Colonic mucosa (tissue), 4 donors: ENCODE results near the gene BBX. TPM values are rescaled to one million over a fixed set of nuclear protein-coding genes. Genes with fewer than 3 reads are reported as not detected.

Experiments used
- DNase-seq: peaks from one replicate; pipeline ENCODE4 v3.0.0-alpha.2; 2020
- H3K27ac ChIP-seq: fragments of 200-600 bp; one replicate; pipeline ENCODE4 v1.8.0; 2021
- H3K27me3 ChIP-seq: fragments of 200-600 bp; one replicate; pipeline ENCODE4 v1.8.0; 2021
- H3K36me3 ChIP-seq: fragments of 200-600 bp; one replicate; pipeline ENCODE4 v1.8.0; 2021
- H3K4me1 ChIP-seq: fragments of 200-600 bp; one replicate; pipeline ENCODE4 v1.8.0; 2021; ENCODE audit warnings: mild to moderate bottlenecking
- H3K4me3 ChIP-seq: fragments of 200-600 bp; one replicate; pipeline ENCODE4 v1.8.0; 2021
- H3K9ac ChIP-seq, 2 donors: one replicate each; pipeline ENCODE4 v1.7.0; 2013; ENCODE audit warnings: control low read depth in 2 of 2, low read depth in 2 of 2, low read length in 2 of 2
- H3K9me3 ChIP-seq: fragments of 200-600 bp; one replicate; pipeline ENCODE4 v1.8.0; 2021
- intact Hi-C: fragments of 100-400 bp; cut with DNase I; formaldehyde crosslinking; loops from one replicate; pipeline ENCODE4 v1.14.1; 2022
- total RNA-seq, 2 donors: library from RNA; stranded (reverse); fragmentation: NEBNext Ultra II Directional in 1 of 2; extraction: Animal tissue kit (Norgen Biotek cat#: 25700) in 1 of 2; gene quantifications; one replicate each; pipeline ENCODE4 v1.2.1, GENCODE V29; 2021
- TF ChIP-seq, protein P1 (sequence below): fragments of 200-600 bp; IDR thresholded peaks from one replicate; pipeline ENCODE4 v1.8.0; 2022; ENCODE audit warnings: antibody characterized with exemption, mild to moderate bottlenecking
- donor health status: healthy.
- donor health status: DM: no; HTN: no; CAD: no.
- donor health status: DM: no; HTN: no; CAD: no.

Gene BBX
- total RNA-seq, 2 donors from 2014 or later, result 21.5 to 44.3 TPM

DNA sequence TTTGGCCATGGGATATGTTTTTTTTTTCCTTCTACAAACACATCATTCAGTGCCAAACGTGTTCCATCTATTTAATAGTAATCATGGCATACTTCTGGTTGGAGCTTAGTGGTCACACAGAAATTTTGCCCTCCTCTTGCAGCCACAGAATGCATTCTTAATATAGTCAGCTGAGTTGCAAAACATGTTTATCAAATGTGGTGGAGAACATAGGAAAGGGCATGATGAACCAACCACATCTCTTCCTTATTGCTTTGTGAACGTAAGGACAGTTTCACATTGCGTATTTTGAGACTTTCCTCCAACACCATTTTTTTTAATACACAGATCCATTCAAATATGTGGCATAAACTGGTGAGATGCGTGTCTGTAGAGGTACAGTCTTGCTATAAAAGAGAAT, 106.8 kb downstream of the BBX start:
- Histone ChIP-seq H3K27me3 (no peaks in the 10 kb centered on the region), H3K4me1 (no peaks in the 10 kb centered on the region), H3K27ac (no peak overlapping the region), H3K9me3 (no peaks in the 10 kb centered on the region), H3K36me3 (no peaks in the 10 kb centered on the region), H3K9ac (no peak overlapping the region), H3K4me3 (no peak overlapping the region)
- DNase-seq, result no peak
- intact Hi-C loops, result no loop called here
- TF ChIP-seq, protein P1, sequence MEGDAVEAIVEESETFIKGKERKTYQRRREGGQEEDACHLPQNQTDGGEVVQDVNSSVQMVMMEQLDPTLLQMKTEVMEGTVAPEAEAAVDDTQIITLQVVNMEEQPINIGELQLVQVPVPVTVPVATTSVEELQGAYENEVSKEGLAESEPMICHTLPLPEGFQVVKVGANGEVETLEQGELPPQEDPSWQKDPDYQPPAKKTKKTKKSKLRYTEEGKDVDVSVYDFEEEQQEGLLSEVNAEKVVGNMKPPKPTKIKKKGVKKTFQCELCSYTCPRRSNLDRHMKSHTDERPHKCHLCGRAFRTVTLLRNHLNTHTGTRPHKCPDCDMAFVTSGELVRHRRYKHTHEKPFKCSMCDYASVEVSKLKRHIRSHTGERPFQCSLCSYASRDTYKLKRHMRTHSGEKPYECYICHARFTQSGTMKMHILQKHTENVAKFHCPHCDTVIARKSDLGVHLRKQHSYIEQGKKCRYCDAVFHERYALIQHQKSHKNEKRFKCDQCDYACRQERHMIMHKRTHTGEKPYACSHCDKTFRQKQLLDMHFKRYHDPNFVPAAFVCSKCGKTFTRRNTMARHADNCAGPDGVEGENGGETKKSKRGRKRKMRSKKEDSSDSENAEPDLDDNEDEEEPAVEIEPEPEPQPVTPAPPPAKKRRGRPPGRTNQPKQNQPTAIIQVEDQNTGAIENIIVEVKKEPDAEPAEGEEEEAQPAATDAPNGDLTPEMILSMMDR, result no peak

DNA sequence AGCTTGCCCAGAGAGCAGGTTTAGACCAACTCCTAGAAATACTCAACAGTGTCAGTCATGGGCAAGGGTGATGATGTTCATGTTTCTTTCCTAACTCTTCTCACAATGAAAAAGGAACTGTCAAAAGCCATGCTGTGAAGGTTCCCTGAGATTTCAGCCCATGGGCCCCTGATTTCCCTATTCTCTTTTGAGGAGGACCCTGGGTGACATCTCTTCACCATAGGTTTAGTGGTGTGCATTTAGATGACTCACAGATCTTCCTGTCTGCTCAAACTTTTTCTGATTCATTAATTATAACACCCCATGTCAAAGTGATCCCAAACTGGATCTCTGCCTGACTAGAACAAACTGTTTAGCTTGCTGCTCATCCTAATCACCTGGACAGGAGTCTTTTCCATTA, 108.0 kb downstream of the BBX start:
- no peaks in the 10 kb centered on the region for H3K27me3 ChIP-seq
- intact Hi-C loops, result no loop called here
- H3K4me3 ChIP-seq, result no peak overlapping the region
- DNase-seq, result no peak
- no peak overlapping the region for H3K9ac ChIP-seq
- no peak overlapping the region for H3K27ac ChIP-seq
- H3K9me3 ChIP-seq, result no peaks in the 10 kb centered on the region
- H3K36me3 ChIP-seq, result no peaks in the 10 kb centered on the region
- H3K4me1 ChIP-seq, result no peaks in the 10 kb centered on the region
- TF ChIP-seq, protein P1, result no peak

DNA sequence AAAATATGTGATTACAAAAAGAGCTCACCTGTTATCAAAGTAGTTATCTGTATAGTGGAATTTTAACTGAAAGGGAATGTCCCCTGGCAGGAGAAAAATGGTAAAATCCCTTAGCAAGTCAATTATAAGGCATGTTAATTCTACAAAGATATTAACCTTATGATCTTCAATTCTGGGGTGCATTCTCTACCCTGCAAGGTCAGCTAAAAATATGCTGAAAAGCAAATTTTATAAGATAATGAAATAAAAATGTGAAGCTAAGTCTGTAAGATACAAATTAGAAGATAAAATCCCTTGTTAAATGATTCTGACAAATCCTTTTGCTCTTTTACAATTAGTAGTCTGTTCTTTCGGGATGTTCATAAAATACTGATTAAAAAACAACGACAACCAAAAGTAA, 109.8 kb downstream of the BBX start:
- Histone ChIP-seq H3K9ac (no peak overlapping the region), H3K27me3 (no peaks in the 10 kb centered on the region), H3K4me3 (no peak overlapping the region), H3K27ac (no peak overlapping the region), H3K9me3 (no peaks in the 10 kb centered on the region), H3K36me3 (no peaks in the 10 kb centered on the region), H3K4me1 (no peaks in the 10 kb centered on the region)
- no peak for DNase-seq
- intact Hi-C loops, result no loop called here
- TF ChIP-seq, protein P1, result no peak

DNA sequence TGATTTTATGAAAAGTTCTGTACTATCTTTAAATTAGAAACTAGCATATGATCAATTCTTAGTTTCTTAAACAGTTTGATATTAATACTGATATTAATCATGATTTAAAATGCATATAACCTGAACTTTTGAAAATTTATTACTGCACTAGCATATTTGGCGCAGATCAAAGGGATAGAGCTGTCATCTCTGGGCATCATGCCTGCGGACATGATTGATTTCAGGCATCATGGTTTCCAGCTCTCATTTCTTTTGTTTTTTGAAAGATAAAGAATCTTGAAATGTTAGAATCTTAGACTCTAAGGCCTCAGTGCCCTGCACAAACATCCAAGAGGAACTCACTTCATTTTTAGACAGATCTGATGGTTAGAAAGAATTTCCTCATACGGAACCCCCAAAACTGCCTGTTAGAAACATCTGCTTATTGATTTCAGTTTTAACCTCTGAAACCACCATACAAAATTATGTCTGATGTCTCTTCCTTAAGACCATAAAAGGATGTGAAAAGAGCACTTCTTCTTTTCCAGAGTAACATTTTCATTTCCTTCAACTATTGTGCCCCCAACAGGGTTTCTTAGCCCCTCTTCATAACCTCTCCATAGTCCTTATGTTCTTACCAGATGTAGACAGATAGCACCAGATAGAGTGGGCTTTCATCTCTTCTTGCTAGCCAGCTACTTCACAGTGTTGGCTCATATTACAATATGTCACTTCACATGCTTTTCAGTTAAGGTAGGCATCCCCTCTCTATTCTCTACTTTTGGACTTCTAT, 110.8 kb downstream of the BBX start:
- H3K27ac ChIP-seq, result no peak overlapping the region
- H3K36me3 ChIP-seq, result no peaks in the 10 kb centered on the region
- no peak overlapping the region for H3K4me3 ChIP-seq
- no peaks in the 10 kb centered on the region for H3K4me1 ChIP-seq
- TF ChIP-seq, protein P1, result no peak
- no peaks in the 10 kb centered on the region for H3K9me3 ChIP-seq
- no peaks in the 10 kb centered on the region for H3K27me3 ChIP-seq
- intact Hi-C loops, result no loop called here
- no peak overlapping the region for H3K9ac ChIP-seq
- DNase-seq, result no peak

DNA sequence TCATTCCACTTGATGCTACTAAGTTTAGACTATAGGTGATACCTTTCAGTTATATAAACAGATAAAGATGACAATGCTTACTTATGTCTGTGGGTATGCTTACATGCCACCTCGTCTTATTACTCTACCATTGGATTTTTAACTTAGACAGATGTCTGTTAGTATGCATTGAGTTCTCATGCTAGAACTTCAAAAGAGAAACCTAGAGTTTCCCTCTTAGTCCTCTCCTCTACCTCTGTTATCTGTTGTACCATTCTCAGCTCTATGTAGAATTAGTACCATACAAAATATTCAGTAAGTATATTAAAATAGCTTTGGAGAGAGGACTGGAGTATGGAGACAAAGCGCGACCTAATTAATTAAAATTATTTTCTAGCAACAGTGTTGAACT, 111.3 kb downstream of the BBX start:
- no peak overlapping the region for H3K4me3 ChIP-seq
- H3K27ac ChIP-seq, result no peak overlapping the region
- intact Hi-C loops, result no loop called here
- H3K9me3 ChIP-seq, result no peaks in the 10 kb centered on the region
- H3K4me1 ChIP-seq, result no peaks in the 10 kb centered on the region
- TF ChIP-seq, protein P1, result no peak
- no peak for DNase-seq
- no peaks in the 10 kb centered on the region for H3K27me3 ChIP-seq
- H3K36me3 ChIP-seq, result no peaks in the 10 kb centered on the region
- H3K9ac ChIP-seq, result no peak overlapping the region
